CD14-positive monocyte (primary cell): Measurements from ENCODE around the gene EPHA3. TPM values are rescaled to one million over a fixed set of nuclear protein-coding genes. Genes with fewer than 3 reads are reported as not detected.

Experiments
- DNase-seq, 3 donors: peaks; one replicate each; pipeline ENCODE4 v3.0.0-alpha.2; 2011 to 2022
- H2AFZ ChIP-seq: 2 replicates; pipeline ENCODE4 v1.6.0; 2012; ENCODE audit warnings: mild to moderate bottlenecking, low read depth, low read length, inconsistent platforms; ENCODE audit not compliant: insufficient read depth, poor library complexity, severe bottlenecking
- H3K27ac ChIP-seq, 2 donors: 1 replicate in 1 of 2; 2 replicates in 1 of 2; pipeline ENCODE4 v1.5.1; 2012 to 2013; ENCODE audit warnings: low read length in 2 of 2, control low read depth in 1 of 2, inconsistent platforms in 1 of 2, low read depth in 1 of 2, mild to moderate bottlenecking in 1 of 2
- H3K27me3 ChIP-seq, 2 donors: one replicate each; pipeline versions ENCODE4 v1.6.0 to v1.6.1; 2011 to 2013; ENCODE audit warnings: low read length in 2 of 2; ENCODE audit not compliant: control insufficient read depth in 2 of 2, insufficient read depth in 2 of 2
- H3K36me3 ChIP-seq, 2 donors: replicated peaks in 1 of 2; 1 replicate in 1 of 2; 2 replicates in 1 of 2; pipeline versions ENCODE4 v1.5.1 to v1.6.1; 2012 to 2013; ENCODE audit warnings: low read length in 2 of 2, control low read depth in 1 of 2, inconsistent platforms in 1 of 2, mild to moderate bottlenecking in 1 of 2; ENCODE audit not compliant: insufficient read depth in 2 of 2, control insufficient read depth in 1 of 2
- H3K4me1 ChIP-seq, 2 donors: 1 replicate in 1 of 2; 2 replicates in 1 of 2; pipeline versions ENCODE4 v1.5.1 to v1.6.1; 2012 to 2013; ENCODE audit warnings: low read length in 2 of 2, control low read depth in 1 of 2, inconsistent platforms in 1 of 2, mild to moderate bottlenecking in 1 of 2, moderate library complexity in 1 of 2; ENCODE audit not compliant: insufficient read depth in 2 of 2, control insufficient read depth in 1 of 2
- H3K4me2 ChIP-seq: replicated peaks from 2 replicates; pipeline ENCODE3; 2012; ENCODE audit warnings: low read length, moderate library complexity, mild to moderate bottlenecking; ENCODE audit not compliant: poor library complexity, severe bottlenecking; ENCODE audit errors: extremely low read depth
- H3K4me3 ChIP-seq, 3 experiments: fragments of 200-600 bp in 1 of 3; sonication (generic) in 1 of 3; replicated peaks in 1 of 3; 1 replicate in 2 of 3; 2 replicates in 1 of 3; pipeline ENCODE4 v1.5.1; 2011 to 2013; ENCODE audit warnings: low read length in 3 of 3, mild to moderate bottlenecking in 3 of 3, control low read depth in 2 of 3, low read depth in 2 of 3, inconsistent platforms in 1 of 3, moderate library complexity in 1 of 3
- H3K79me2 ChIP-seq: 2 replicates; pipeline ENCODE4 v1.6.0; 2012; ENCODE audit warnings: mild to moderate bottlenecking, control low read depth, inconsistent platforms, low read length, moderate library complexity; ENCODE audit not compliant: insufficient read depth
- H3K9ac ChIP-seq: 2 replicates; pipeline ENCODE4 v1.6.0; 2017; ENCODE audit warnings: low read length, mild to moderate bottlenecking; ENCODE audit not compliant: insufficient read depth, poor library complexity, severe bottlenecking
- H3K9me3 ChIP-seq, 2 donors: replicated peaks in 1 of 2; 1 replicate in 1 of 2; 2 replicates in 1 of 2; pipeline versions ENCODE4 v1.5.1 to v1.6.1; 2012 to 2013; ENCODE audit warnings: low read length in 2 of 2, control low read depth in 1 of 2; ENCODE audit not compliant: control insufficient read depth in 1 of 2, insufficient read depth in 1 of 2
- H4K20me1 ChIP-seq: 2 replicates; pipeline ENCODE4 v1.6.0; 2012; ENCODE audit warnings: mild to moderate bottlenecking, low read length, control low read depth, moderate library complexity; ENCODE audit not compliant: insufficient read depth
- H3K27ac Mint-ChIP-seq, 7 donors: one replicate each; pipeline ENCODE4 v1.8.0; 2020; ENCODE audit warnings: mild to moderate bottlenecking in 7 of 7, mixed read lengths in 7 of 7, moderate library complexity in 6 of 7, inconsistent platforms in 2 of 7
- H3K27me3 Mint-ChIP-seq, 3 donors: one replicate each; pipeline ENCODE4 v1.8.0; 2021 to 2022; ENCODE audit warnings: low read depth in 3 of 3, mild to moderate bottlenecking in 3 of 3, mixed read lengths in 3 of 3, moderate library complexity in 3 of 3, inconsistent platforms in 1 of 3
- H3K36me3 Mint-ChIP-seq, 2 donors: one replicate each; pipeline ENCODE4 v1.8.0; 2020; ENCODE audit warnings: mixed read lengths in 2 of 2, inconsistent platforms in 1 of 2, mild to moderate bottlenecking in 1 of 2
- H3K4me1 Mint-ChIP-seq: one replicate; pipeline ENCODE4 v1.8.0; 2020; ENCODE audit warnings: mild to moderate bottlenecking, mixed read lengths
- H3K4me3 Mint-ChIP-seq, 2 donors: one replicate each; pipeline ENCODE4 v1.8.0; 2020; ENCODE audit warnings: mild to moderate bottlenecking in 2 of 2, mixed read lengths in 2 of 2, moderate library complexity in 1 of 2
- H3K9me3 Mint-ChIP-seq, 7 donors: one replicate each; pipeline ENCODE4 v1.8.0; 2020 to 2022; ENCODE audit warnings: mixed read lengths in 7 of 7, mild to moderate bottlenecking in 6 of 7, moderate library complexity in 6 of 7, inconsistent platforms in 2 of 7
- WGBS: methylation state at CpG from one replicate; pipeline ENCODE4 v1.1.5; 2013; ENCODE audit warnings: missing lambda C conversion rate; ENCODE audit not compliant: insufficient coverage; 5-methylcytosine and 5-hydroxymethylcytosine counted together
- intact Hi-C, 2 donors: fragments of 100-400 bp; cut with micrococcal nuclease; formaldehyde crosslinking; loops; one replicate each; pipeline versions ENCODE4 v1.15.0 to v1.15.1; 2023
- polyA plus RNA-seq, 3 donors: library from polyadenylated mRNA; depleted of rRNA in 1 of 3; unstranded in 2 of 3; stranded (reverse) in 1 of 3; fragments of 300-500 nt in 2 of 3; fragments of >200 nt in 1 of 3; fragmentation: Illumina TruSeq in 2 of 3; gene quantifications; 1 replicate in 2 of 3; 2 replicates in 1 of 3; pipeline ENCODE4 v1.2.3, GENCODE V29; 2012 to 2021
- TF ChIP-seq, protein P1 (sequence below): fragments of 200-600 bp; IDR thresholded peaks from one replicate; pipeline ENCODE4 v1.8.0; 2022; ENCODE audit warnings: antibody characterized with exemption, mild to moderate bottlenecking

The EPHA3 gene
- polyA plus RNA-seq, 3 donors, result not detected

DNA sequence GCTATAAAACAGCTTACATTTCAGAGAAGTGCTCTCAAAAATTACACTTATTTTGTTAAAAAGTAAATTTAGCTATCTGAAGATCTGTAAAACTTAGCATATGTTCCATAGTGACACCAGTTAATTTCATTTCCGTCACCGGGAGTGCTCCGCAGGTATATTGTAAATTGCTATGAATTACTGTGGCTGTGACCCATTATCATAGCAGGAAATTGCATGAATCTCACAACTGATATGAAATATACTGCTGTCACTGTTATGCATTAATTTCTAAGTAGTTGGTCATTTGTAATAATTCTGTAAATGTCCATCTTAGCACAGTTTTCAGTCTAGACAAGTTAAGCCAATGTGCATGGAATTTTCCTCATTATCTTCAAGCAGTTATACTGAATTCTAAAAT lies 91.2 kb downstream of the EPHA3 start:
- Mint-ChIP-seq H3K9me3 (peaks cover 0 to 5% (median 3%) of the 10 kb centered on the region in 7 donors), H3K4me1 (no peaks in the 10 kb centered on the region), H3K27me3 (no peaks in the 10 kb centered on the region), H3K27ac (no peak overlapping the region), H3K4me3 (no peak overlapping the region), H3K36me3 (no peaks in the 10 kb centered on the region)
- H3K4me1 ChIP-seq, result no peaks in the 10 kb centered on the region
- H3K4me3 ChIP-seq, result no peak overlapping the region
- H3K9ac ChIP-seq, result no peak overlapping the region
- TF ChIP-seq, protein P1, sequence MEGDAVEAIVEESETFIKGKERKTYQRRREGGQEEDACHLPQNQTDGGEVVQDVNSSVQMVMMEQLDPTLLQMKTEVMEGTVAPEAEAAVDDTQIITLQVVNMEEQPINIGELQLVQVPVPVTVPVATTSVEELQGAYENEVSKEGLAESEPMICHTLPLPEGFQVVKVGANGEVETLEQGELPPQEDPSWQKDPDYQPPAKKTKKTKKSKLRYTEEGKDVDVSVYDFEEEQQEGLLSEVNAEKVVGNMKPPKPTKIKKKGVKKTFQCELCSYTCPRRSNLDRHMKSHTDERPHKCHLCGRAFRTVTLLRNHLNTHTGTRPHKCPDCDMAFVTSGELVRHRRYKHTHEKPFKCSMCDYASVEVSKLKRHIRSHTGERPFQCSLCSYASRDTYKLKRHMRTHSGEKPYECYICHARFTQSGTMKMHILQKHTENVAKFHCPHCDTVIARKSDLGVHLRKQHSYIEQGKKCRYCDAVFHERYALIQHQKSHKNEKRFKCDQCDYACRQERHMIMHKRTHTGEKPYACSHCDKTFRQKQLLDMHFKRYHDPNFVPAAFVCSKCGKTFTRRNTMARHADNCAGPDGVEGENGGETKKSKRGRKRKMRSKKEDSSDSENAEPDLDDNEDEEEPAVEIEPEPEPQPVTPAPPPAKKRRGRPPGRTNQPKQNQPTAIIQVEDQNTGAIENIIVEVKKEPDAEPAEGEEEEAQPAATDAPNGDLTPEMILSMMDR, result no peak
- no CpG with 5 or more reads among the region's 3 CpGs for WGBS
- H2AFZ ChIP-seq, result no peak overlapping the region
- peaks cover 3 to 10% of the 10 kb centered on the region in 2 donors for H3K9me3 ChIP-seq
- DNase-seq, result no peak
- H3K36me3 ChIP-seq, result no peaks in the 10 kb centered on the region
- no peak overlapping the region for H3K27ac ChIP-seq
- intact Hi-C loops, result no loop called here
- no peaks in the 10 kb centered on the region for H3K27me3 ChIP-seq
- H4K20me1 ChIP-seq, result no peaks in the 10 kb centered on the region
- H3K79me2 ChIP-seq, result no peaks in the 10 kb centered on the region
- H3K4me2 ChIP-seq, result no peak overlapping the region

DNA sequence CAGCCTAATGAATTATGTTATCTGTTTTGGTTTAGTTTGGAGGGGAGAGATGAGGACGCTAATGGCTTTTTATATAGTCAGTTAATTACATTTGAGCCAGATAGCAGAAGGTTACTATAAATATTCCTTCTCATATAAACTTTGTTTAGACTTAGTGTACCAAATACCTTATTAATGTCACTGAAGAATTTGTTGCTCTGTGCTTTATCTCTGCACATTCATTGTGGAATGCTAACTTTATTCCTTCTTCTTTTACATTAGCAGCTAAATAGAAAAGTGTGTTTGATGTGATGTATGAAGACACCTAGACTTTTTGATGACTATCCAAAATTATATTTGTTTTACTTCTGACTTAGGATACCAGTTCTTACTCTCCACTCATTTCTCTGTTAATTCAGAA lies 105.2 kb downstream of the EPHA3 start:
- Mint-ChIP-seq H3K4me1 (no peaks in the 10 kb centered on the region), H3K4me3 (no peak overlapping the region), H3K9me3 (peaks cover 0 to 5% (median 2%) of the 10 kb centered on the region in 7 donors), H3K27ac (no peak overlapping the region), H3K27me3 (peaks cover 0 to 1% (median 0%) of the 10 kb centered on the region in 3 donors), H3K36me3 (no peaks in the 10 kb centered on the region)
- no peak overlapping the region for H2AFZ ChIP-seq
- intact Hi-C loops, result no loop called here
- H3K27me3 ChIP-seq, result no peaks in the 10 kb centered on the region
- no CpG with 5 or more reads among the region's 1 CpG for WGBS
- no peak overlapping the region for H3K9ac ChIP-seq
- no peaks in the 10 kb centered on the region for H3K9me3 ChIP-seq
- DNase-seq, result no peak
- H3K36me3 ChIP-seq, result no peaks in the 10 kb centered on the region
- no peak overlapping the region for H3K4me3 ChIP-seq
- no peak overlapping the region for H3K4me2 ChIP-seq
- no peaks in the 10 kb centered on the region for H3K4me1 ChIP-seq
- no peaks in the 10 kb centered on the region for H3K79me2 ChIP-seq
- no peak overlapping the region for H3K27ac ChIP-seq
- TF ChIP-seq, protein P1, result no peak
- H4K20me1 ChIP-seq, result no peaks in the 10 kb centered on the region
